Stimulated activated CD8-positive, alpha-beta memory T cell treated with anti-CD3 and anti-CD28 coated beads, Interleukin-7, amount 100 ng/mL, for 48 hours (primary cell): ENCODE data around the gene ZNF836.

ENCODE experiments used
- DNase-seq, 2 donors: peaks; one replicate each; pipeline ENCODE4 v3.0.0-alpha.2; 2020; ENCODE audit warnings: low read depth in 1 of 2; ENCODE audit errors: extremely low read depth in 1 of 2

The ZNF836 gene

DNA sequence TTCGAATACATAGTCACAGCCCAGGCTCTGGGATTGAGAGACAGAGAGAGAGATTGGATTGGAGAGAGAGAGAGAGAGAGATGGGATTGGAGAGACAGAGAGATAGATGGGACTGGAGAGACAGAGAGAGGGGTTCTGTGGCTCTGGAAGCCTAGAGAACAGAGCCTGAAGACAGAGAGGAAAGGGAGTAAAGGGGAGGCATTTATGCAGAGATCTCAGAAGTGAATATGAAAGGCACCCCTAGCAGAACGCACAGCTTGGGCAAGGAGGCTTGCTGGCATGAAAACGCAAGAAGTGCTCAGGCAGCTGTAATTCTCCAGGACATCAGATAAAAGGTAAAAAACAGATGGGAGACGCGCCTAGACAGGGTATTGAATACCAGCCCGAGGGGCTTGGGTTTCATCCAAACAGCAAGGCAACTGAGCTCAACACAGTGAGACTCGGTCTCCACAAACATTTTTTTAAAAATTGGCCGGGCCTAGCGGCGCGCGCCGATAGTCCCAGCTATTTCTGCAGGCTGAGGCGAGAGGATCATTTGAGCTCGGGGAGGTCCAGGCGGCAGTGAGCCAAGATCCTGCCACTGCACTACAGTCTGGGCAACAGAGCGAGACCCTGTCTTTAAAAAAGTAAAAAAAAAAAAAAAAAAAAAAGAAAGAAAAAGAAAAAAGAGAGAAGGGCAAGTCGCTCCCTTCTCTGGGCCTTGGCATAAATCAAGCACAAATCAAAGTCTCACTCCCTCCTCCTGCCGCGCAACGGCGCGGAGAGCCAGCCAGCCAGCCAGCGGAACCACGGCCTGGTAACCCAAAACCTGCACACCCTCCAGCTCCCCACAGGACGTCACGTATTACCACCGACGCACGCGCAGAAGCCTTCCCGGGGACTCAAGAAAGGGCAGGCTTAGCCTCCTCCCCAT lies 17.7 kb upstream of the ZNF836 start:
- DNase-seq, result no peak

DNA sequence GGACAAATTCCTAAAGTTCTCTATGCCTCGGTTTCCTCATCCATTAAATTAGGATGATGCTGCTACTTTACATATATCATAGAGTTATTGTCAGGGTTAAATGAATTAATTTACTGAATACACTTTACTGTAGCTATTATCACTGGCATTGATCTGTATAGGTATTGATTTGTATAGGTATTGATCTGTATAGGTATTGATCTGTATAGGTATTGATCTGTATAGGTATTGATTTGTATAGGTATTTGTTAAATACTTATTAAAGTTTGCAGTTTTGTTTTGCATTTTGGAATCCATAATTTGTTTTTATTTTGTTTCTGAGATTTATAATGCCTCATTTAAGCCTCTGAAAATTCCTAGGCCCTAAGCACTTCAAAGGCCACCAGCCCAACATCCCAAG lies 16.0 kb upstream of the ZNF836 start:
- DNase-seq, result no peak

GRCh38 chr19:52176574-52176973 lies 5.2 kb upstream of the ZNF836 start:
- no peak for DNase-seq

- no peak for DNase-seq
Measured at GRCh38 chr19:52172347-52172746, 926 bp upstream of the ZNF836 start.

DNA sequence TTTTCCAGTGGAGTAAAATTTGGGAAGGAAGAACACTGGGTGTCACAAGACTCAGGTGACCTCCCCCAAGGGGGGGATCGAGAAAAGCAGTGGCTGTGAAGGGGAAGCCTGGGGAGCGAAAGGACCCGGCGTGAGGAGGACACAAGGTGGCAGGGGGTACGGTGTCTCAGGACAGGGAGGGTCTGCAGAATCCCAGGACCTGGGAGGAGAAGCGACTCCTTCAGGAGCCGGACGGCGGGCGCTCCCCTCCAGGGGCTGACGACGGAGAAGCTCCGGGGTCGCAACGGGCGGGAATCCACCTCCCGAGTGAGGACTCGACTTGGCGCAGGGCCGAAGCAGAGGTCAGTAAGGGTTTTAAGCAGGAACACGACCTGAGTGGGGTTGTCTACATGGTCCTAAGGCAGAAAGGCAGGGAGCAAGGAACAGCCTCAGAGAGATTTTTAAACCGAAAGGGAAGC lies 529 bp downstream of the ZNF836 start:
- DNase-seq, result no peak

- no peak for DNase-seq
Measured at GRCh38 chr19:52170304-52170703, 1.1 kb downstream of the ZNF836 start.

GRCh38 chr19:52155596-52156359 lies 15.6 kb downstream of the ZNF836 start:
- DNase-seq, result no peak

GRCh38 chr19:52148256-52148655 lies 23.2 kb downstream of the ZNF836 start:
- DNase-seq, result no peak

GRCh38 chr19:52142001-52142595 lies 29.3 kb downstream of the ZNF836 start:
- no peak for DNase-seq

- no peak for DNase-seq
Measured at GRCh38 chr19:52141203-52141602, 30.2 kb downstream of the ZNF836 start.

- DNase-seq, result no peak
Measured at GRCh38 chr19:52140032-52140710, 31.2 kb downstream of the ZNF836 start.

GRCh38 chr19:52139252-52140031 lies 32.0 kb downstream of the ZNF836 start, which contains the start of gene ZNF616:
TSS of gene ZNF616 (minus strand) at chr19:52139938. CDS start at chr19:52130512, 9,426 bp downstream.
- DNase-seq, result peak; percentile 90 to 92

DNA sequence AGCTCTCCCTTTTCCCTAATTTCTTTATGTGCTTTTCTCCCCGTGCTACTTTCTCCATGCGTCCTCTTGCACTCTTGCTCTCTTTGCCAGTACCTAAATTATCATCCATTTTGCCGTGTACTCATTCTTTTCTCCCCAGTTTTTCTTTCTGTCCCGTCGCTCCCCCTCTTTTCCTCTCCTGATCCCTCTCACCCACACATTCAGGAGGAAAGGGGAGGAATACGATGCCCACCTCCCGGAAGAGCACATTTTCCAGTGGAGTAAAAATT lies 32.5 kb downstream of the ZNF836 start:
- no peak for DNase-seq

- DNase-seq, result peak; percentile 4 to 15
Measured at GRCh38 chr19:52138278-52138982, 33.0 kb downstream of the ZNF836 start.

- DNase-seq, result no peak
Measured at GRCh38 chr19:52120286-52120685, 51.1 kb downstream of the ZNF836 start.

GRCh38 chr19:52115526-52116053 lies 55.8 kb downstream of the ZNF836 start:
- no peak for DNase-seq

GRCh38 chr19:52114691-52115090 lies 56.7 kb downstream of the ZNF836 start:
- DNase-seq, result no peak

DNA sequence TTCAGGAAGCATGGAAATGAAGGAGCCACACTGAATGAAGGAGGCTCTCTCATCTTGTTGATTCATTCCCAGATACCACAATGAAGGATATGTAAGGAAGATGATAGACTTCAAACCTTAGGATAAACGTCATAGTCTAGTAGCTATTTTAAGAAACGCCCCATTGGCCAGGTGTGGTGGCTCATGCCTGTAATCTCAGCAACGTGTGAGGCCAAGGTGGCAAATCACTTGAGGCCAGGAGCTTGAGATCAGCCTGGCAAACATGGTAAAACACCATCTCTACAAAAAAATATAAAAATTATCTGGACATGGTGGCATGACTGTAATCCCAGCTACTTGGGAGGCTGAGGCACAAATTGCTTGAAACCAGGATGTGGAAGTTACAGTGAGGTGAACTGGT lies 58.8 kb downstream of the ZNF836 start:
- no peak for DNase-seq

- no peak for DNase-seq
Measured at GRCh38 chr19:52110780-52111179, 60.6 kb downstream of the ZNF836 start.
